ENCODE results near the gene KCTD6. TPM values are rescaled to one million over a fixed set of nuclear protein-coding genes. Genes with fewer than 3 reads are reported as not detected.

KCTD6 gene
- total and polyA plus RNA-seq, 2 of the 8 experiments (the other 6 are each of a cell fraction or from before 2014, with no cell fraction given), result 17.4 to 21.4 TPM

DNA sequence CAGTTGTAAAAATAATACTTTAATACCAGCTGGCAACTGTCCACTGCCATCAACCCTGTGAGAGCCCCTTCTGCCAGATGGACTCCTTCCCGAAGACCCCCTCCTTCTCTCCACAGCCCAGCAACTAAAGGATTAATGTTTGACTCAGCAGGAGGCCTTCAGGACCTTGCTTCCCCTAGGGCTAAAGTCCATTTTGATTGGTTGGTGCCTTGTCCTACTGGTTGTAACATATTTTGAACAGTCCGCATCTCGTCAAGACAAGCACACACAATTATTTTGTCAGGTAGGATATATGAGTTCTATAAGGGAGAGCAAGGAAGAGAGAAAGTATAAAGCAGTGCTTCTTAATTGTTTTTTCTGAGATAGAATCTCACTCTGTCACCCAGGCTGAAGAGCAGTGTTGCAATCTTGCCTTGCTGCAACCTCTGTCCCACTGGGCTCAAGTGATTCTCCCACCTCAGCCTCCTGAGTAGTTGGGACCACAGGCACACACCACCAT lies 26.4 kb downstream of the KCTD6 start (continued):
- TF ChIP-seq, protein P1, sequence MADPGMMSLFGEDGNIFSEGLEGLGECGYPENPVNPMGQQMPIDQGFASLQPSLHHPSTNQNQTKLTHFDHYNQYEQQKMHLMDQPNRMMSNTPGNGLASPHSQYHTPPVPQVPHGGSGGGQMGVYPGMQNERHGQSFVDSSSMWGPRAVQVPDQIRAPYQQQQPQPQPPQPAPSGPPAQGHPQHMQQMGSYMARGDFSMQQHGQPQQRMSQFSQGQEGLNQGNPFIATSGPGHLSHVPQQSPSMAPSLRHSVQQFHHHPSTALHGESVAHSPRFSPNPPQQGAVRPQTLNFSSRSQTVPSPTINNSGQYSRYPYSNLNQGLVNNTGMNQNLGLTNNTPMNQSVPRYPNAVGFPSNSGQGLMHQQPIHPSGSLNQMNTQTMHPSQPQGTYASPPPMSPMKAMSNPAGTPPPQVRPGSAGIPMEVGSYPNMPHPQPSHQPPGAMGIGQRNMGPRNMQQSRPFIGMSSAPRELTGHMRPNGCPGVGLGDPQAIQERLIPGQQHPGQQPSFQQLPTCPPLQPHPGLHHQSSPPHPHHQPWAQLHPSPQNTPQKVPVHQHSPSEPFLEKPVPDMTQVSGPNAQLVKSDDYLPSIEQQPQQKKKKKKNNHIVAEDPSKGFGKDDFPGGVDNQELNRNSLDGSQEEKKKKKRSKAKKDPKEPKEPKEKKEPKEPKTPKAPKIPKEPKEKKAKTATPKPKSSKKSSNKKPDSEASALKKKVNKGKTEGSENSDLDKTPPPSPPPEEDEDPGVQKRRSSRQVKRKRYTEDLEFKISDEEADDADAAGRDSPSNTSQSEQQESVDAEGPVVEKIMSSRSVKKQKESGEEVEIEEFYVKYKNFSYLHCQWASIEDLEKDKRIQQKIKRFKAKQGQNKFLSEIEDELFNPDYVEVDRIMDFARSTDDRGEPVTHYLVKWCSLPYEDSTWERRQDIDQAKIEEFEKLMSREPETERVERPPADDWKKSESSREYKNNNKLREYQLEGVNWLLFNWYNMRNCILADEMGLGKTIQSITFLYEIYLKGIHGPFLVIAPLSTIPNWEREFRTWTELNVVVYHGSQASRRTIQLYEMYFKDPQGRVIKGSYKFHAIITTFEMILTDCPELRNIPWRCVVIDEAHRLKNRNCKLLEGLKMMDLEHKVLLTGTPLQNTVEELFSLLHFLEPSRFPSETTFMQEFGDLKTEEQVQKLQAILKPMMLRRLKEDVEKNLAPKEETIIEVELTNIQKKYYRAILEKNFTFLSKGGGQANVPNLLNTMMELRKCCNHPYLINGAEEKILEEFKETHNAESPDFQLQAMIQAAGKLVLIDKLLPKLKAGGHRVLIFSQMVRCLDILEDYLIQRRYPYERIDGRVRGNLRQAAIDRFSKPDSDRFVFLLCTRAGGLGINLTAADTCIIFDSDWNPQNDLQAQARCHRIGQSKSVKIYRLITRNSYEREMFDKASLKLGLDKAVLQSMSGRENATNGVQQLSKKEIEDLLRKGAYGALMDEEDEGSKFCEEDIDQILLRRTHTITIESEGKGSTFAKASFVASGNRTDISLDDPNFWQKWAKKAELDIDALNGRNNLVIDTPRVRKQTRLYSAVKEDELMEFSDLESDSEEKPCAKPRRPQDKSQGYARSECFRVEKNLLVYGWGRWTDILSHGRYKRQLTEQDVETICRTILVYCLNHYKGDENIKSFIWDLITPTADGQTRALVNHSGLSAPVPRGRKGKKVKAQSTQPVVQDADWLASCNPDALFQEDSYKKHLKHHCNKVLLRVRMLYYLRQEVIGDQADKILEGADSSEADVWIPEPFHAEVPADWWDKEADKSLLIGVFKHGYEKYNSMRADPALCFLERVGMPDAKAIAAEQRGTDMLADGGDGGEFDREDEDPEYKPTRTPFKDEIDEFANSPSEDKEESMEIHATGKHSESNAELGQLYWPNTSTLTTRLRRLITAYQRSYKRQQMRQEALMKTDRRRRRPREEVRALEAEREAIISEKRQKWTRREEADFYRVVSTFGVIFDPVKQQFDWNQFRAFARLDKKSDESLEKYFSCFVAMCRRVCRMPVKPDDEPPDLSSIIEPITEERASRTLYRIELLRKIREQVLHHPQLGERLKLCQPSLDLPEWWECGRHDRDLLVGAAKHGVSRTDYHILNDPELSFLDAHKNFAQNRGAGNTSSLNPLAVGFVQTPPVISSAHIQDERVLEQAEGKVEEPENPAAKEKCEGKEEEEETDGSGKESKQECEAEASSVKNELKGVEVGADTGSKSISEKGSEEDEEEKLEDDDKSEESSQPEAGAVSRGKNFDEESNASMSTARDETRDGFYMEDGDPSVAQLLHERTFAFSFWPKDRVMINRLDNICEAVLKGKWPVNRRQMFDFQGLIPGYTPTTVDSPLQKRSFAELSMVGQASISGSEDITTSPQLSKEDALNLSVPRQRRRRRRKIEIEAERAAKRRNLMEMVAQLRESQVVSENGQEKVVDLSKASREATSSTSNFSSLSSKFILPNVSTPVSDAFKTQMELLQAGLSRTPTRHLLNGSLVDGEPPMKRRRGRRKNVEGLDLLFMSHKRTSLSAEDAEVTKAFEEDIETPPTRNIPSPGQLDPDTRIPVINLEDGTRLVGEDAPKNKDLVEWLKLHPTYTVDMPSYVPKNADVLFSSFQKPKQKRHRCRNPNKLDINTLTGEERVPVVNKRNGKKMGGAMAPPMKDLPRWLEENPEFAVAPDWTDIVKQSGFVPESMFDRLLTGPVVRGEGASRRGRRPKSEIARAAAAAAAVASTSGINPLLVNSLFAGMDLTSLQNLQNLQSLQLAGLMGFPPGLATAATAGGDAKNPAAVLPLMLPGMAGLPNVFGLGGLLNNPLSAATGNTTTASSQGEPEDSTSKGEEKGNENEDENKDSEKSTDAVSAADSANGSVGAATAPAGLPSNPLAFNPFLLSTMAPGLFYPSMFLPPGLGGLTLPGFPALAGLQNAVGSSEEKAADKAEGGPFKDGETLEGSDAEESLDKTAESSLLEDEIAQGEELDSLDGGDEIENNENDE (IDR thresholded peaks at IDR 0.05; ENCODE audit: insufficient replicate concordance, low read length), result no peak
- TF ChIP-seq RAD21 (IDR thresholded peaks at IDR 0.05 in 1 of 2, conservative IDR thresholded peaks at IDR 0.05 in 1 of 2; ENCODE audit: low read depth in 2 of 2, low read length in 2 of 2), result no peak
- TF ChIP-seq POLR2AphosphoS5 (IDR thresholded peaks at IDR 0.05; ENCODE audit: low read depth, low read length), result no peak
